Right lobe of liver (tissue), 6 donors: ENCODE measurements around the gene FURIN. TPM values are rescaled to one million over a fixed set of nuclear protein-coding genes. Genes with fewer than 3 reads are reported as not detected.

Source experiments
- ATAC-seq, 4 donors: fragments of 200-7000 bp; cut with Tn5 transposase; one replicate each; pipeline ENCODE4 v1.9.1; 2020; ENCODE audit warnings: mild to moderate bottlenecking in 4 of 4, moderate library complexity in 4 of 4
- DNase-seq, 3 donors: peaks; one replicate each; pipeline ENCODE4 v3.0.0-alpha.2; 2020
- H3K27ac ChIP-seq, 3 donors: fragments of 200-600 bp; one replicate each; pipeline ENCODE4 v1.8.0; 2022
- H3K27me3 ChIP-seq, 2 donors: fragments of 200-600 bp; one replicate each; pipeline ENCODE4 v1.8.0; 2022
- H3K36me3 ChIP-seq, 4 donors: fragments of 200-600 bp; sonication (generic) in 1 of 4; one replicate each; pipeline versions ENCODE4 v1.5.1 to v1.8.0; 2017 to 2022; ENCODE audit warnings: control low read depth in 1 of 4
- H3K4me1 ChIP-seq, 4 donors: fragments of 200-600 bp; sonication (generic) in 1 of 4; one replicate each; pipeline versions ENCODE4 v1.5.1 to v1.8.0; 2017 to 2022; ENCODE audit warnings: control low read depth in 1 of 4
- H3K4me3 ChIP-seq, 3 donors: fragments of 200-600 bp; one replicate each; pipeline ENCODE4 v1.8.0; 2022
- H3K9me3 ChIP-seq, 4 donors: fragments of 200-600 bp; sonication (generic) in 1 of 4; one replicate each; pipeline versions ENCODE4 v1.5.1 to v1.8.0; 2017 to 2022; ENCODE audit warnings: control low read depth in 1 of 4
- POLR2A ChIP-seq: fragments of 450-650 bp; IDR thresholded peaks from one replicate; pipeline ENCODE4 v1.6.1; 2017; ENCODE audit warnings: antibody characterized with exemption, mild to moderate bottlenecking
- WGBS: methylation state at CpG from one replicate; pipeline ENCODE4 v1.1.6; 2018; ENCODE audit warnings: low coverage, low lambda C conversion rate; ENCODE audit not compliant: insufficient coverage; ENCODE audit errors: missing lambda C conversion rate; 5-methylcytosine and 5-hydroxymethylcytosine counted together
- intact Hi-C, 2 donors: fragments of 100-400 bp; cut with DNase I; formaldehyde crosslinking; loops; one replicate each; pipeline versions ENCODE4 v1.11.2 to v1.14.1; 2022
- total RNA-seq, 6 experiments: library from RNA; depleted of rRNA in 2 of 6; stranded (reverse); fragments of >200 nt in 2 of 6; fragmentation: NEBNext Ultra II Directional in 3 of 6; extraction: Animal tissue kit (Norgen Biotek cat#: 25700) in 3 of 6; gene quantifications; one replicate each; pipeline versions ENCODE4 v1.1.0 to v1.2.4, GENCODE V29; 2016 to 2023
- TF ChIP-seq, protein P1 (sequence below), 4 donors: fragments of 200-600 bp in 3 of 4; fragments of 450-650 bp in 1 of 4; IDR thresholded peaks; one replicate each; pipeline versions ENCODE4 v1.5.1 to v1.8.0; 2016 to 2022; ENCODE audit warnings: antibody characterized with exemption in 4 of 4, mild to moderate bottlenecking in 2 of 4
- donor health status: DM: no; HTN: yes; CAD: no.
- donor health status: DM: no; HTN: no; CAD: no.
- donor health status: DM: no; HTN: no; CAD: no.
- donor health status: DM: no; HTN: yes; CAD: no.
- donor health status: DM: no; HTN: yes; CAD: no.

Gene FURIN
- total RNA-seq, 6 experiments from 2014 or later, result 122 to 232 (median 189) TPM

DNA sequence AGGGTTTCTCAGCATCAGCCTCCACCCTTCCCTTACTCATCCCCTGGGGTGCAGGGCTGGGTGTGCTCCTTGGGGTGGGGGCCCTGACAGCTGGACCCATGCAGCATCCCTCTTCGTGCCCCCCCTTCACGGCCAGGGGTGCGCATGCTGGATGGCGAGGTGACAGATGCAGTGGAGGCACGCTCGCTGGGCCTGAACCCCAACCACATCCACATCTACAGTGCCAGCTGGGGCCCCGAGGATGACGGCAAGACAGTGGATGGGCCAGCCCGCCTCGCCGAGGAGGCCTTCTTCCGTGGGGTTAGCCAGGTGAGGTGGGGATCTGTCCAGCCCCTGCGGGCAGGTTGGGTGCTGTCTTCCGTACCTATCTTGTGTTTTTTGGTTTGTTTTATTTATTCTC is 9.6 kb downstream of the FURIN start:
- H3K9me3 ChIP-seq, result no peaks in the 10 kb centered on the region
- H3K4me1 ChIP-seq, result peaks cover 0 to 50% (median 13%) of the 10 kb centered on the region in 4 donors
- no peak overlapping the region for H3K27ac ChIP-seq
- H3K27me3 ChIP-seq, result no peaks in the 10 kb centered on the region
- WGBS, result 92% methylated on average over 4 of the region's 14 CpGs
- intact Hi-C loops, result no loop called here
- TF ChIP-seq POLR2A, result no peak
- TF ChIP-seq, protein P1, sequence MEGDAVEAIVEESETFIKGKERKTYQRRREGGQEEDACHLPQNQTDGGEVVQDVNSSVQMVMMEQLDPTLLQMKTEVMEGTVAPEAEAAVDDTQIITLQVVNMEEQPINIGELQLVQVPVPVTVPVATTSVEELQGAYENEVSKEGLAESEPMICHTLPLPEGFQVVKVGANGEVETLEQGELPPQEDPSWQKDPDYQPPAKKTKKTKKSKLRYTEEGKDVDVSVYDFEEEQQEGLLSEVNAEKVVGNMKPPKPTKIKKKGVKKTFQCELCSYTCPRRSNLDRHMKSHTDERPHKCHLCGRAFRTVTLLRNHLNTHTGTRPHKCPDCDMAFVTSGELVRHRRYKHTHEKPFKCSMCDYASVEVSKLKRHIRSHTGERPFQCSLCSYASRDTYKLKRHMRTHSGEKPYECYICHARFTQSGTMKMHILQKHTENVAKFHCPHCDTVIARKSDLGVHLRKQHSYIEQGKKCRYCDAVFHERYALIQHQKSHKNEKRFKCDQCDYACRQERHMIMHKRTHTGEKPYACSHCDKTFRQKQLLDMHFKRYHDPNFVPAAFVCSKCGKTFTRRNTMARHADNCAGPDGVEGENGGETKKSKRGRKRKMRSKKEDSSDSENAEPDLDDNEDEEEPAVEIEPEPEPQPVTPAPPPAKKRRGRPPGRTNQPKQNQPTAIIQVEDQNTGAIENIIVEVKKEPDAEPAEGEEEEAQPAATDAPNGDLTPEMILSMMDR (IDR thresholded peaks at IDR 0.05), result no peak
- H3K4me3 ChIP-seq, result no peak overlapping the region
- ATAC-seq, result no peak
- H3K36me3 ChIP-seq, result peaks cover 16 to 65% (median 40%) of the 10 kb centered on the region in 4 donors
- DNase-seq, result peak in 1 of 3 donors; percentile 44

DNA sequence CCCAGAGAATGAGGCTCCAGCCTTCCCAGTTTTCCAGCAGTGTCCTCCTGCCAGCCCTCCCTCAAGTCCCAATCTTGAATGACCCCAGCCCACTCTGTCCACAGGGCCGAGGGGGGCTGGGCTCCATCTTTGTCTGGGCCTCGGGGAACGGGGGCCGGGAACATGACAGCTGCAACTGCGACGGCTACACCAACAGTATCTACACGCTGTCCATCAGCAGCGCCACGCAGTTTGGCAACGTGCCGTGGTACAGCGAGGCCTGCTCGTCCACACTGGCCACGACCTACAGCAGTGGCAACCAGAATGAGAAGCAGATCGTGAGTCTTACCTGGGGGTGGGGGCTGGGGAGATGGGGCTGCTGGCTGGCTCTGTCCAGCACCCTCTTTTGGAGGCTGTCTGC is 10.3 kb downstream of the FURIN start:
- DNase-seq (no peak), ATAC-seq (no peak)
- peaks cover 16 to 65% (median 40%) of the 10 kb centered on the region in 4 donors for H3K36me3 ChIP-seq
- H3K4me1 ChIP-seq, result peaks cover 0 to 50% (median 20%) of the 10 kb centered on the region in 4 donors
- no peaks in the 10 kb centered on the region for H3K9me3 ChIP-seq
- H3K27ac ChIP-seq, result no peak overlapping the region
- no peaks in the 10 kb centered on the region for H3K27me3 ChIP-seq
- H3K4me3 ChIP-seq, result no peak overlapping the region
- TF ChIP-seq, protein P1 (IDR thresholded peaks at IDR 0.05), result no peak
- TF ChIP-seq POLR2A, result no peak
- 100% methylated on average over 3 of the region's 15 CpGs for WGBS
- intact Hi-C loops, result no loop called here

DNA sequence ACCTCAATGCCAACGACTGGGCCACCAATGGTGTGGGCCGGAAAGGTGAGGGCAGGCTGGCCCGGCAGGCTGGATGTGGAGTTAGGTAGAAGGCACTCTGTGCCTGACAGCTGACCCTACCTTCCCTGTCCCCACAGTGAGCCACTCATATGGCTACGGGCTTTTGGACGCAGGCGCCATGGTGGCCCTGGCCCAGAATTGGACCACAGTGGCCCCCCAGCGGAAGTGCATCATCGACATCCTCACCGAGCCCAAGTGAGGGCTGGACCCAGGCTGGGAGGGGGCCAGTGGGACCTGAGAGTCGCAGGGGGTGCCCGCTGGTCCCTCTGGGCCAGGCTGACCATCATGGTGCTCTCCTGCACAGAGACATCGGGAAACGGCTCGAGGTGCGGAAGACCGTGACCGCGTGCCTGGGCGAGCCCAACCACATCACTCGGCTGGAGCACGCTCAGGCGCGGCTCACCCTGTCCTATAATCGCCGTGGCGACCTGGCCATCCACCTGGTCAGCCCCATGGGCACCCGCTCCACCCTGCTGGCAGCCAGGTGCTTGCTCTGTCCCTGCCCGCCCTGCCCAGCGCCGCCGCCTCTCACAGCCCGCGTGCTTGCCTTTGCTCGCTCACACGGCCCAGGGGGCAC is 11.5 kb downstream of the FURIN start:
- 80% methylated on average over 1 of the region's 35 CpGs for WGBS
- intact Hi-C loops, result no loop called here
- H3K9me3 ChIP-seq, result no peaks in the 10 kb centered on the region
- DNase-seq (peak in 1 of 3 donors; percentile 52), ATAC-seq (no peak)
- H3K4me3 ChIP-seq, result no peak overlapping the region
- peaks cover 16 to 65% (median 40%) of the 10 kb centered on the region in 4 donors for H3K36me3 ChIP-seq
- no peaks in the 10 kb centered on the region for H3K27me3 ChIP-seq
- TF ChIP-seq, protein P1 (IDR thresholded peaks at IDR 0.05), result no peak
- TF ChIP-seq POLR2A, result no peak
- peaks cover 0 to 50% (median 21%) of the 10 kb centered on the region in 4 donors for H3K4me1 ChIP-seq
- no peak overlapping the region for H3K27ac ChIP-seq

DNA sequence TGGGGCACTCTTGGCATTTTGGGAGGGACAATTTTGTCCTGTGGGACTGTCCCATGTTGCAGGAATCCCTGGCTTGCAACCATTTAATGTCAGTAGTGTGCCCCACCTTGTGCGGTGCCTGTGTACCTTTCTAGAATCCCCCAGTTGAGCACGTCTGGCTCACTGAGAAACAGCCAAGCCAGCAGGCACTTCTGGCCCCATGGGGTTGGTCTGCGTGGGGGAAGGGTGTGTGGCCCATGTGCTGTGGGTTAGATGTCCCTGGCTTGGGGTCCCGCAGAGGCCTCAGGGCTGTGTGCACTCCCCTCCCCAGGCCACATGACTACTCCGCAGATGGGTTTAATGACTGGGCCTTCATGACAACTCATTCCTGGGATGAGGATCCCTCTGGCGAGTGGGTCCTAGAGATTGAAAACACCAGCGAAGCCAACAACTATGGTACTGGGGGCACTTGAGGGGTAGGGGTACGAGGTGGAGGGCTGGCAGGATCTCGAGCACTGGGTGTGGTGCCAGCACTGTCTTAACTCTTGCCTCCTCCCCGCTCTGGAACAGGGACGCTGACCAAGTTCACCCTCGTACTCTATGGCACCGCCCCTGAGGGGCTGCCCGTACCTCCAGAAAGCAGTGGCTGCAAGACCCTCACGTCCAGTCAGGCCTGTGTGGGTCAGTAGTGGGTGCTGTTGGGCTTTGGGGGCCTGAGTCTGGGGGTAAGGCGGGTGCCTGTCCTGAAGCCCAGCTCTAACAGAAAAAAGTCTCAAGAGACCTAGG is 12.2 kb downstream of the FURIN start:
- Histone ChIP-seq H3K27ac (peak overlapping the region in 1 of 3 donors; percentile 13), H3K36me3 (peaks cover 16 to 65% (median 40%) of the 10 kb centered on the region in 4 donors), H3K27me3 (no peaks in the 10 kb centered on the region), H3K9me3 (no peaks in the 10 kb centered on the region), H3K4me1 (peaks cover 0 to 50% (median 23%) of the 10 kb centered on the region in 4 donors), H3K4me3 (no peak overlapping the region)
- TF ChIP-seq, protein P1 (IDR thresholded peaks at IDR 0.05), result no peak
- TF ChIP-seq POLR2A, result no peak
- intact Hi-C loops, result no loop called here
- WGBS, result 45% methylated on average over 3 of the region's 16 CpGs
- ATAC-seq, result no peak
- DNase-seq, result peak in 1 of 3 donors; percentile 47
